NCI-H82 treated with DMSO at 0.1 percent for 48 hours (cell line): Measurements from ENCODE around the gene GPSM3.
"Not testable (repeated sequence)": the region's sequence is repeated elsewhere in the genome, so short reads cannot be mapped to it uniquely, and the experiment has no call there.

Experiments used
- DNase-seq: peaks from one replicate; lab custom pipeline; 2025; ENCODE audit not compliant: unreplicated experiment; lab: John Stamatoyannopoulos, UW

GPSM3 gene

GRCh38 chr6:32152769-32153563, 39.5 kb downstream of the GPSM3 start:
- DNase-seq, result peak; percentile 50

- no peak for DNase-seq
Measured at GRCh38 chr6:32151863-32152768, 40.3 kb downstream of the GPSM3 start, which contains the start of gene PRRT1. Gene PRRT1 (minus strand): TSS chr6:32151939. CDS start chr6:32151827, 112 bp downstream.

GRCh38 chr6:32151181-32151862, 41.1 kb downstream of the GPSM3 start:
- peak; percentile 62 for DNase-seq

DNA sequence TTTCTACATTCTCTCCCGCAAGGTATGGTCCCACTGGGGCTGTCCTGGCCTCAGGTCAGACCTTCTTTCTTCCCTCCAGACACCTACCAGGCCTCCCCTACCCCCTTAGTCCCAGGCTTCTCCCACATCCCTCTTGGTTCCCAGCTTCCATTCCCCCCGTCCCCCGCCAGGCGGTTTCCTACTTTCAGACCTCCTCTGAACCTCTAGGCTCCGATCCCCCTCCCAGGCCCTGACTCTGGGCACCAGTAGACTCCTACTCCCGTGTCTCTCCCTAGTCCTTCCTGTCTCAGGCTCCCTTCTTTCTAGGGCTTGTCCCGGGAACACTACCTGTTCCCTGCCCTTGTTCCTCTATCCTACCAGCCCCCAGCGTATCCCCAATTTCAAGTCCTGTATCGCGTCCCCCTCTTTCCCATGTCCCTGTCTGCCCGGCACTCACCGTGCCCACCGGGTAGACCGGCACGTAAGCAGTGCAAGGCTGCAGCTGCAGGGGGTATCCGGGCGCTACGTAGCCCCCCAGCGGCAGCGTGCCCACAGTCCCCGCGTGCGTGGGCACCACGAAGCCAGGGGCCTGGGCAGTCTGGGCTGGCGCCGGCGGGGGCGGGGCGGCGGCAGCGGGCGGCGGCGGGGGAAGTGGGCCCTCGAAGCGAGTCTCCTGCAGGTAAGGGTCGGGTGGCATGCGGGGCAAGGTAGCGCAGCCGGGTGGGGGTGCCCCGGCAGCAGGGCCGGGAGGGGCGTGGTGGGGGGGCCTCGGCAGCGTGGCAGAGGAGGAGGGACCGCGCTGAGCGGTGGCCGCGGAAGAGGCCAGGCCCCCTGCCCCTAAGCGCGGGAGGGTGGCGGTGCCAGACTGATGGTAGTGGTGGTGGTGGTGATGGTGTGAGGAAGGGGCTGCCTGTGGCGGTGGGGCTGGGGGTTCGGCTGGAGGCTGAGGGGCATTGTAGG, 42.2 kb downstream of the GPSM3 start:
- no peak for DNase-seq

DNA sequence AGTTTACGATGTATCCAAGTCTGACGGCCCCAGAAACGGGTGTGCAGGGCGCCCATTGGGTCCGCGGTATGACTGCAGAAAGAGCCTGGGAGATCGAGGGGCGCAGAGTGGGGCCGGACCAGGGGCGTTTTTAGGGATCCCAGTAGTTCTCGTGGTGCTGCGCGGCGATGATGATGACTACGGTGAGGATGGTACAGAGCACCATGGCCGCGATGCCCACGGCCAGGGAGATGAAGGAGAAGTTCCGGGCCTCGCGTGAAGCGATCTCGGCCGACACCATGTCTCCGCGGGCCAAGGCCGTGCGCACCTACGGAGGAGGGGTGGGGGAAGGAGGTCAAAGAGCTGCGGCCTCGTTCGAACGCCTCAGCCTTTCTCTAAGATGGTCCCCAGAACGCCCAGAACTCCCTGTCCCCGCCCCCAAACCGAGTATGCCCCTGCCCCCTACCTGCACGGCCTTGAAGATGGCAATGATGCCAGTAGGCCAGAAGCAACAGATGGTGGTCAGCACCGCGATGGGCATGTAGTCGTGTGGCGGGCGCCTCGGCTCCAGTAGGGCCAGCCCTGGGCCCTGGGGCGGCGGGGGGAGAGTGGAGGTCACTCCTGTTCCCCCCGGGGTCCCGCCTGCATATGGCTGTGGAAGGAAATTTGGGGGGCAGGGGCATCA, 43.2 kb downstream of the GPSM3 start:
- DNase-seq, result no peak

DNA sequence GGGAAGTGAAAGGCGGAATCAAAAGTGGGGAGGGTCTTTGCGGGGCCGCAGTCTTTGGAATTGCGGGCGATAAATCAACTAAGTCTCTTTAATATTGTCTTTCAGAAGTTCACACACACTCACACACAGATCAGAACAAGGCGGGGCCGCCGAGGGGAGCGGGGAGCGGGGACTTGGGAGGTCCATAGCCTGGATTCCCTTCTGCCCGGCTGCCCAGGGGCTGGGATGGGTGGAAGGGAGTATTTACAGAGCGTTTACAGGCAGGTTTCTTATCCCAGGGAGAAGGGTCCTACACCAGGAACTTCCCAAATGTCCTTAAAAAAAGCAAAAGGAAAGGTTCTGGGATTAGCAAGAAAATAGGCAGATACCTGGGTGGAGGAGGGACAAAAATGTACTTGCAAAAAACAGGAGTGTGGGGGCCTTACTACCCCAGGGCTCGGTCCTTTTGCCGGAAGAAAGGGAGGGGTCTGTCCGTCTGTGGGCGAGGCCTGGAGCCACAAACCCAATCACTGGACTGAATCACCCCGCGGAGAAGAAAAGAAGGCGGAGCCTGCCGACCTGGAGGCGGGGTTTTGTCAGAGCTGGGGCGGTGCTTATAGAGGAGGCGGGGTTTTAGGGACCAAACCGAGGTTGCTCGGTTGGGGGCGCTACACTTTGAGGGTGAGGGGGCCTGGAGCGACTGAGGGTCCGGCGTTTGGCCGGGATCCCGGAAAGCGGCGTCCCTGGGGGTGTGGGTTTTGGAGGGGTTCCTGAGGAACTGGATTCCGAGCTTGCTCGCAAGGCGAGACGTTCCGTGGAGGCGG, 44.0 kb downstream of the GPSM3 start:
- no peak for DNase-seq

- no peak for DNase-seq
Measured at GRCh38 chr6:32147401-32148132, 44.9 kb downstream of the GPSM3 start.

DNA sequence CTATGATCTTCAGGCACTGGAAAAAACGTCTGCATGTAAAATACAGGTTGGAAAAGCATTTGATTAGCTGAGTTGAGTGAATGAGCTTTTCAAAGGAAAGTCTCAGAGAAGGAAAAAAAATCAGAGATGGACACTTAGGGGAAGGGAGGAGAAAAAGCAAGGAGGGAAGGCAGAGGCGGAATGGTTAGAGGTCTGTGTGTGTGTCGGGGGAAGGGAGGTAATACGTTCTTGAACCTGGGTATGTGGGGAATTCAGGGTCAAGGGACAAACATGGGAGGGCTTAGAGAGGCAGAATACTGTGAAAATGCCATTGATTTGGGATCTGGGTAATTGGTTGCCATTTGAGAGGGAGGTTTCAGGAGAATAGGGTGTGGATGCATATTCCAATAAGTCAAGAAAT, 45.8 kb downstream of the GPSM3 start:
- no peak for DNase-seq

- DNase-seq, result no peak
Measured at GRCh38 chr6:32146287-32146686, 46.2 kb downstream of the GPSM3 start.

DNA sequence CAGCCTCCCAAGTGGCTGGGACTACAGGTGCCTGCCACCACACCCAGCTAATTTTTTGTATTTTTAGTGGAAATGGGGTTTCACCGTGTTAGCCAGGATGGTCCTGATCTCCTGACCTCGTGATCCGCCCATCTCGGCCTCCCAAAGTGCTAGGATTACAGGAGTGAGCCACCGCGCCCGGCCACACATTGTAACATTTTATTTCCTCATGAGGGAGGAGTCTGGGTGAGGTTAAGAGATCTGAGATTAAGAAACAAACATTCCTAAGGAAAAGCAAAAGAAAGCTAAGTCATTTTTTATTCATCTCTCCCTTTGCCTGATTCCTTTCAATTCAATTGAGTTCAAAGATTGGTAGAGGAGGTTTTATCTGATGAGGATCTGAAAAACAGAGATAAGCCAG, 48.2 kb downstream of the GPSM3 start:
- not testable (repeated sequence) for DNase-seq
